Renal cortical epithelial cell (primary cell): ENCODE measurements around the gene KLF11. TPM values are rescaled to one million over a fixed set of nuclear protein-coding genes. Genes with fewer than 3 reads are reported as not detected.
A peak's percentile ranks its signal among the peaks of the same experiment; 100 is the strongest.

Experiments used
- DNase-seq: peaks from one replicate; pipeline ENCODE4 v3.0.0-alpha.2; 2011; ENCODE audit warnings: low read depth
- total RNA-seq: library from RNA; depleted of rRNA; stranded (reverse); fragments of >200 nt; gene quantifications from 2 replicates; pipeline ENCODE4 v1.2.3, GENCODE V29; 2014

KLF11 gene
- 8.2 and 16.2 TPM in 2 replicates for total RNA-seq

DNA sequence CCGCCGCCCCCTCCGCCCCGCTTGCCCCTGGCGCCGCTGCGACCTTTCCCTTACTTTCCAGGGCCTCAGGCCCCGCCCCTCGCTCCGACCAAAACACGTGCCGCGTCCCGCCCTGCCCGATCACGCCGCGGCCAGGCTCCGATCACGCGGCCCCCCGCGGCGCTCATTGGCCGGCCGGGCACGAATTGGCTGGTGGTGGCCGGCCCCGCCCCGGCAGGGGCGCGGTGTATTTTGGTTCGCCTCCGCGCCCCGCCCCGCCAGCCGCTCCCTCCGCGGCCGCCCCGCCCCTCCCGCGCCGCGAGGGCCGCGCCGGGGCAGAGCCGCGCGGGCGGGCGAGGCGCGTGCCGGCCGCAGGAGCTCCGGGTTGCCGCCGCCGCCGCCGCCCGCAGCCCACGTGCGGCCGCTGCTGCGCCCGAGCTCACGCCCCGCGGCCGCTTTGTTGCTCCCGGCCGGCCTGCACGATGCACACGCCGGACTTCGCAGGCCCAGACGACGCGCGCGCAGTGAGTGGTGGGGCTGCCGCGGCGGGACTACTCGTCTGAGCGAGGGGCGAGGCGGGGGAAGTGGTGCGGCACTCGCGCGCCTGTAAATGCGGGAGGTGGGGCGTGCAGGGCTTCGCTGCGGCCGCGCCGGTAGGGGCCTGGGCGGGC, at the start of gene KLF11:
Gene KLF11, plus strand, starts transcription at position 295 of the 650 bp plus-strand sequence. Its CDS starts 167 bp downstream, at position 462.
- DNase-seq: peak; percentile 53

DNA sequence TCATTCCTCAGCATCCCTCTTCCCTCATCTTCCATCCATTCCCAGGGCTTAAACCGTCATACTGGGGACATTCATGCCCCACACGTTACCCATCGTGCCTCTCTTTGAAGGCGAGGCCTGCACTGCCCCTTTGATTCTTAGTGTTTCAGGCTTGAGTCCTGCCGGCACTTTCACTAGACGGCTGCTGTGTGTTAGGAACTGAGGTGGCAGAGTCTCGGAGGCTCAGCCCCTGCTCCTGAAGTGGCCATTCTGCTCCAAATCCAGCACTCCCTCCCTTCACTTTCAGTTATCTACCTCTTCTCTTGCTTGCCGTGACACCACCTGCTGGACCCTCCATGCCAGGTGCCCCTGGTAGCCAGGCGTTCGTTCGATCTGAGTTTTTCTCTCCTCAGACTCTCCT, 48.9 kb upstream of the KLF11 start:
- DNase-seq: no peak

DNA sequence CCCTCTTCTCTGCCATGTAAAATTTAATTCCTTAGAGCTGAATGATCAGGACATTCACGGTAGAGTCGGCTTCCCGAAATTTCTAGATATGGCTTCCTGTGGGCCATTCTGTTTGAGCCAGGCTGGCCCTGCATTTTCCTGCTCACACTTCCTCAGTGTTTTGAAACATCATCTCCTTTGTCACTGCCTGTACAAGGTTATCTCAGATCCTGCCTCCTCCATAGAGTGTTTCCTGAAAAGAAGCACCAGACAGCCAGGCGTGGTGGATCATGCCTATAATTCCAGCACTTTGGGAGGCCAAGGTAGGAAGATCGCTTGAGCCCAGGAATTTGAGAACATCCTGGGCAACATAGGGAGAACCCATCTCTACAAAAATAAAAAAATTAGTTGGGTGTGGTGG, 48.3 kb upstream of the KLF11 start:
- DNase-seq: no peak

DNA sequence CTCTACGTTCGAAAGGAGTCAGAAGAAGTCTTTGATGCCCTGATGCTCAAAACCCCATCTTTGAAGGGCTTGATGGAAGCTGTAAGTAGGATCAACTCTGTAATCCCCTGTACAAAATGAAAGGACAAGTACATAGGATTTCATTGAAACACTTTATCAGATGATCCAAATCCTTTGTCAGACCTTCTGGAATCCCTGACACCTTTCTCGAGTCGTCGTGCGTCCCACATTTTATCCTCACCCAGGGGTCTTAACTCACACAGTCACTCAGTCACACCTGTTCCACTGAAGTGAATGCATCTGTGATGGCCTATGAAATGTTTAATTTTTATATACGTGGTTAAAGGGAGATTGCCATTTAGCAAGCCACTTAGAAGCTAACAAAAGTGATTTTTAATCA, 47.0 kb upstream of the KLF11 start:
- no peak for DNase-seq

DNA sequence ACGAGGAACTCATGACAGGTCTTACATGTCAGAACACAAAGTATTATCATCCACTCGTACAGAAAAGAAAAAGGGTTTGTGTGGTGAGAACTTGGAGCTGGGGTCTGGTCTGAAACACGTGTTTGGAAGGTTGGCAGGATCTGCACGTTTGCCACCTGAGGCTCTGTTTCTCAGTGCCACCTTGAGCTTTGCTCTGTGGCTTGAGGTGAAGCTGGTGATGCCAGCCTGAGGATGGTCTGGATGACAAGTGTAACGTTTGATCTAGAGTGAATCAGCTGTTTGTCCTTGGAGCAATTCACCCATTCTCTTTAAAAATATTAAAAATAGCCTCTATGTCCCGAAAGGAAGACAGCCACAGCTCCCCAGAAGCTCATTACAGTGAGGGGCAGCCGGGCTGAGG, 45.4 kb upstream of the KLF11 start:
- DNase-seq: no peak

DNA sequence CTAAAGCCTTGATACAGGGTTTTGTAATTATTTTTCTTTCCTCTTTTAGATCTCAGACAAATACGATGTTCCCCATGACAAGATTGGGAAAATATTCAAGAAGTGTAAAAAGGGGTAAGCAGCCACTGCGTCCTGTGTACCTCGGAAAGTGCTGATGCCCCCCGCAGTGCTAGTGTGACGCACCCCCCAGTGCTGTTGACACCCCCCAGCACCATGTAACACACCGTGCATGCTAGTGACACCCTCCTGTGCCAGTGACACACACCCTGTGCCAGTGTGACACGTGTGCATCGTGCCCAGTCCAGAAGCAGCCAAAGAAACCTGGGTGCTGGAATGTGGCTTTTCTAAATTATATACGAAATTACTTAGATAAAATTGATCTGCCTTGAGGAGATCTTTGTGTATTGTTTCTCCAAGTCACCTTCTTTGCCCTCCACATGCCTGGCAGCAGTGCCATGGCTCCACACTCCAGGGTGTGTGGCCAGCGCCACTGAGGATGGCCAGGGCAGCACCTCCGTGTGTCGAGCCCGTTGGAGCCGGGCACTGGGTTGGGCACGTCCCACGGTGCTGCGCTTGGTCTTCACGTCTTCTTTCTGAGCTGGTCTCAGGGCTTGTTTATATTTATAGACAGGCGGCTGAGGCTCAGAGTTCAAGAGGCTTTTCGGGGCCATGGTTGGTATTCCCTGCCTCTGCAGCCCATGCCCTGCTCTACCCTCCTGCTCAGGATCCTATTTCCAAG, 44.3 kb upstream of the KLF11 start:
- DNase-seq: no peak

DNA sequence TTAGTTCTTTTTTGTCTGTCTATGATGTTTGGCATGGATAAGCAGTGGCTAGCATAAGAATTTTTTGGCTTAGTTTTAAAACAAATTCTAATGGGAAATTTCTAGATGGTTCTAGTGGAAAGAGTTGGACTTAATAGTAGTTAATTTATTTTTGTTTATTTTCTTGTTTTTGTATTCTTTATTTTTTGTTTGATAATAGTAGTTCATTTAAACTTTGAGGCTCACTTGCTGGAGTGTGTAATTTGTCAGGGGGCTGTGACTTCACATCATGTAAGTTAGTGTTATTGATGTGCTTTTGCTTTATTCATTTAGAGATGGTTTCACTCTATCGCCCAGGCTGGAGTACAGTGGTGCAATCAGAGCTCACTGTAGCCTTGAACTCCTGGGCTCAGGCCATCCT, 43.7 kb upstream of the KLF11 start:
- DNase-seq: no peak

DNA sequence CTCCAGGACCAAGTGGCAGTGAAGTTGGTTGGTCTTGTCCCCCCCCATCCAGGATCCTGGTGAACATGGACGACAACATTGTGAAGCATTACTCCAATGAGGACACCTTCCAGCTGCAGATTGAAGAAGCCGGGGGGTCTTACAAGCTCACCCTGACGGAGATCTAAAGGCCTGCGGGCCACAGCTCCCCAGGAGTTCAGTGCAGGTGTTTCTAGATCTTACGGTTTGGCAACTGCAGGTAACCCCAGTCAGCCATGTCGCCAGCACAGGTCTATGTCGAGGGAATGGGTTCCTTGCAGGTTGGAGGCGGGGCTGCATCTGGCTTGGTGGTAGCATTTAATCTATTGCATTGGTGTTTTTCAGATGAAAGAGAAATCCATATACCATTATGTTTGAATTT, 42.8 kb upstream of the KLF11 start:
- no peak for DNase-seq

DNA sequence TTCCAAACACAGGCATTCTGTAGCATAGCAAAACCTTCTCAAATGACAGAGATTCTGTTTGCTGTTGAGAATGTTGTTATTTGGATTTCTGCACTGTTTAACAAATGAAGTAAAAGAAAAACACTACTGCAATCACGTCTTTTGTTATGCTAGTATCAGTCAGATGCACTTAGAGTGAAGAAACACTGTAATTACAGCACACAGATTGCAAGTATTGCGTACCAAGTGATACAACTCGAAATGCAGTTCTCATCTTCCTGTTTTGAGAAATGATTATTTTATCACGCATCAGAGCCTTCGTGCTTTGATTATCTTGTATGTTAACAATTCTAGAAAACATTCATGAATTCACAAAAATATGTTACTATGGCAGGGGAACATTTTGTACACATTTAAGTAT, 41.8 kb upstream of the KLF11 start:
- DNase-seq: no peak

DNA sequence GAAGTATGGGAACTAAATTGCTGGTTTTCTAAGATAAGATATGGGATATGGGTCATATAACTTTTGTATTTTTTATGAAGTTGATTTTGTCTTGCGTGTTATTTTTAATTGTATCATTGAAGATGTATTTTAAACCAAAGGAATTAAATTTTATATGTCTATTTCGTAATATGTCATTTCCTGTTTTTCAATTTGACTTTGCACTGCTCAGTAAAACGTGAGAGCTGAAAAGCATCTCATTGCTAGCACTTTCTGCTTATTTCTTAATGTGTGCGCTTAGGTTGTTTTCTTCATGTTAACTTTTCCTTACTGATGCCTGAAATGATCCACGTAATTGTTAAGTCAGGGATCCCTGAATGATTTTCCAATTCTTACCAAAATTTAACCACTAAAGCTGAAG, 41.2 kb upstream of the KLF11 start:
- no peak for DNase-seq

DNA sequence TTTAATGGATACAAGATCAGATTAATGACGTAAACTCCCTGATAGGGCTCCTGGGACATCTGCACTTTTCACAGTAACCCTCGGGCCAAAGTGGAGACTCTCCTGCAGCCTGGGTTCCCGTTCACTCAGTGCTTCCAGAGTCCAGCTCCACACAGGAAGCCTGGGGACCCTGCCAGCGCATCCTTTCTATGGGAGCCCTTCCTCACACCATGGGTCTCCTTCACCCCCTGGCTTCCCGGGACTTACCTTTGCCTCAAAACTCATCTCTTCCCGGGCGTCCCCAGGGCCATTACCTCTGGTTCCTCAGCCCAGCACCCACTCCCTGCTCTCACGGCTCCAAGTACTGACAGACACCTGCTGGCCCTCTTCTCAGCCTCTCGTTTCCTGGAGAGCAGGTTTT, 40.7 kb upstream of the KLF11 start:
- DNase-seq: no peak

DNA sequence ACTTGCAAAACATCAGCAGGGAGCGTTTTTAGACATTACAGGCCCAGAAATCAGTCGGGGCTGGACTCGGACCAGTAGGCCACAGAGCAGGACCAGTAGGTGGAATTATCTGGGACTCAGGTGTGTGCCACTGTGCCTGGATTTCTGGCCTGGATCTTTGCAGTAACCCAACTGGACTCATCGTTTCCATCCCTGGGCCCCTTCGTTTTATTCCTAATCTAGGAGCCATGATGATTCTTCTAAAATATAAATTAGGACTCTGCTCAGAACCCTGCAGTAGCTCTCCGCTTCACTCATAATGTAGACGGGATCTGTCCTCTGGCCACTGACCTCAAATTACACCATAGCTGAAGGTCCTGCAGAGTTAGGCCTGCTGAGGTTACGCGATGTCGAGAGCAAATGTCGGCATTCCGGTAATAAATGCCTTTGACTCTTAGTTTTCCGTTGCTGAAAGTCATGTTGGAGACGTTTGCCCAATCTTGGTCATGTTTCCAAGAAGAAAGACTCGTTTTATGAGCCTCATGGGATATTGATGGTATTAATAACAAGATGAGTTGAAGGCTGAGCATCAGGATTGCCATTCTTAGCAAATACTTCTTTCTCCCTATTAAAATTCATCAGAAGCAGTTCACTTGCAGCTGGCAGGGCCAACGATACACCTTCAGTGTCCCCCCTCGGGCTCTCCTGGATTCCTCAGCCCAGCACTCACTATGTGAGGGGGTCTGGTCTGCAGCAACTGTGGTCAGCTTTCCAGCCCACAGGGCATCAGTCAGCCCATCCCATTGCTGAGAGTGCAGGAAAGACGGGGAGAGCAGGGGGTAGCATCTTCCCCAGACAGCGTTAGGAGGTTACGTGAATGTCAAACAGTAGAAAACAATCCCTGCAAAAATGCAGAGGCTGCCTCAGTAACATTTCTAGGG, 39.9 kb upstream of the KLF11 start:
- DNase-seq: no peak

DNA sequence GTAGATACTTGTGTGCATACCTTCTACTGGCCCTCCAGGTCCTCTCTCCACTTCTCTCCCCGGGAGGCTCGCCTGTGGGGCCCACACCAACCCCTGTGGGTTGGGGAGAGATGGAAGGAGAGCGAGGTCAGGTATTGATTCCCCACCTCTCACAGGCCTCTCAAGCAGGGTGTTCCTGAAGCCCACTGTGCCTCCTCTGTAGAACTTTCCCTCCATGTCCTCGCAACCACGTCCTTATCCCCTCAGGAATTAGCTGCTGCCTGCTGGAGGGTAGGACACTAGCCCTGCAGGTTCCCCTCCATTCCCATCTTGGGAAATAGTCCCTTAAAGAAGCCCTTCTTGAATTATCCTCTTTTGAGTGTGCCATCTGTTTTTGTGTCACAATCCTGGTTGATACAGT, 38.9 kb upstream of the KLF11 start:
- DNase-seq: no peak

DNA sequence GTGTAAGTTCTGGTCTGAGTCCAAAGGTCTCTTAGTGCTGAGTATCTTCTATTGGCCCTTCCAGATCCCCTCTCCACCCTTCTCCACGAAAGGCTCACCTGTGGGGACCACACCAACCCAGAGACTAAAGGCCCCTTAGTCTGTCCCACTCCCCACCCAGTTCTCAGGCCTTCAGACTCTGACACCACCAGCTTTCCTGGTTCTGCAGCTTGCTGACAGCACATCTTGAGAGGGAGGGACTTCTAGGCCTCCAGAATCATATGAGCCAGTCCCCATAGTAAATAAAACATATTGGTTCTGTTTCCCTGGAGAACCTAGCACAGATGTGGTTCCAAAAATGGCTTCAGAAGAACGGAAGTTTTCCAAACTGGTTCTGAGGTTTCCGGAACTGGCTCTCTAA, 38.5 kb upstream of the KLF11 start:
- no peak for DNase-seq

DNA sequence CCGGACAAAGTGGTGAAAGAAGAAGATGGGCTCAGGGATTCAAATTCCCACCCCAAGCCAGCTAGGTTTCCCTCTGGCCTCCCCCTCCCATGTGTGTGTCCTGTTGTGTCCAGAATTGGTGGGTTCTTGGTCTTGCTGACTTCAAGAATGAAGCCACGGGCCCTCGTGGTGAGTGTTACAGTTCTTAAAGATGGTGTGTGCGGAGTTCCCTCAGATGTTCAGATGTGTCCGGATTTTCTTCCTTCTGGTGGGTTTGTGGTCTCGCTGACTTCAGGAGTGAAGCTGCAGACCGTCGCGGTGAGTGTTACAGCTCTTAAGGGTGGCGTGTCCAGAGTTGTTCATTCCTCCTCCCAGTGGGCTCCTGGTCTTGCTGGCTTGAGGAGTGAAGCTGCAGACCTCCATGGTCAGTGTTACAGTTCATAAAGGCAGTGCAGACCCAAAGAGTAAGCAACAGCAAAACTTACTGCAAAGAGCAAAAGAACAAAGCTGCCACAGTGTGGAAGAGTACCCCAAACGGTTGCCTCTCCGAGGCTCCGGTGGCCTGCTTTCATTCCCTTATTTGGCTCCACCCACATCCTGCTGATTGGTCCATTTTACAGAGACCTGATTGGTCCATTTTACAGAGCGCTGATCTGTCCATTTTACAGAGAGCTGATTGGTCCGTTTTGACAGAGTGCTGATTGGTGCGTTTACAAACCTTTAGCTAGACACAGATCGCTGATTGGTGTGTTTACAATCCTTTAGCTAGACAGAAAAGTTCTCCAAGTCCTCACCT, 37.7 kb upstream of the KLF11 start:
- no peak for DNase-seq

DNA sequence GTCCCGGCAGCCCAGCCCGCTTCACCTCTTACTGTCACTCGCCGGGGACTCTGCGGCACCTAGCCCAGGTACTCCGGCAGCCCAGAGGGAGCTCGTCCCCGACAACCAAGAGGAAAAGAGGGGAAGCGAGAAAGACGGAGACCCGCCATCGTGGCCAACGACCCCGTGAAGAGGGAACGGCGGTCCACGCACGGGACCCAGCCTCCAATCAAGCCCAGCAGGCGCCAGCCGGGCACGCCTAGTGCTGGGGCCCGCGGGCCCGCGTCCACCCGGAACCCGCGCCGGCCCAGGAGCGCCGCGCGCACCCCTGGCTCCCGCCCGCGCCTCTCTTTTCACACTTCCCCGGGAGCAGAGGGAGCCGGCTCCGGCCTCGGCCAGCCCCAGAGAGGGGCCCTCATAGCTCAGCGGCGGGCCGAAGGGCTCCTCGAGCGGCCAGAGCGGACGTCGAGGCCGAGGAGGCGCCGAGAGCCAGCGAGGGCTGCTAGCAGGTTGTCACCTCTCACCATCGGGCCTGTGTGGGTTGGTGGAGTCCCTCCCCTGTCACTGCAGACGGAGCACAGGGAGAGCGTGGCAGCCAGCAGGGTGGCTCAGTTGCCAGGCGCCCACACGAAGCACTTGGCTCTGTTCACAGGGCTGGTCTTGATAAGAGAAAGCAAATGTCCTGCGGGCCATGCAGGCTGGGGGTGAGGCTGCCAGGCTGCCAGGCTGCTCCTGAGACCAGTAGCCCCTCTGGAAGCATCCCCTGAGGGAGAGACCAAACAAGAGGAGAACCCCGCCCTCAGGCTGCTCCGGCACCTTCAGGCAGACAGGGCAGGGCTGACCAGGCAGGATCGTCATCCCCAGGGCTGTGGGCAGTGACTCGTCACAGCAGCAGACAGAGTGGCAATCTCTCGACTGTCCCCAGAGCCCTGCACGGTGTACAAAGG, 36.9 kb upstream of the KLF11 start:
- DNase-seq: no peak

DNA sequence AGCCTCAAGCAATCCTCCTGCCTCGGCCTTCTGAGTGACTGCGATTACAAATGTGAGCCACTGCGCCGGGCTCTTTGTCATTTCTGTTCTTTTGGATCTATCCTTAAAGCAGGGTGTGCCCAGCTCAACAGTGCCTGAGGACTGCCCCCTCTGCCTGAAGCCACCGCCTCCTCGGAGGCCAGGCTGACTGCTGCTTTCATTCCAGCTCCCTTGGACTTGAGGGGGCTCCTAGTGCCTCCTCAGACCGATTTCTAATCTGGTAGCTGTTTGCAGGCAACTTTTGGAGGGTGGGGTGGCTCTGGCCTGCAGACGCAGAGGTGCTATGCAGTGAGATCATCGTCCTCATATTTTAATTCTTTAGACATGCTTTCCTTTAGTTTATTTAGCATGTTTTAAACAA, 35.9 kb upstream of the KLF11 start:
- DNase-seq: no peak

DNA sequence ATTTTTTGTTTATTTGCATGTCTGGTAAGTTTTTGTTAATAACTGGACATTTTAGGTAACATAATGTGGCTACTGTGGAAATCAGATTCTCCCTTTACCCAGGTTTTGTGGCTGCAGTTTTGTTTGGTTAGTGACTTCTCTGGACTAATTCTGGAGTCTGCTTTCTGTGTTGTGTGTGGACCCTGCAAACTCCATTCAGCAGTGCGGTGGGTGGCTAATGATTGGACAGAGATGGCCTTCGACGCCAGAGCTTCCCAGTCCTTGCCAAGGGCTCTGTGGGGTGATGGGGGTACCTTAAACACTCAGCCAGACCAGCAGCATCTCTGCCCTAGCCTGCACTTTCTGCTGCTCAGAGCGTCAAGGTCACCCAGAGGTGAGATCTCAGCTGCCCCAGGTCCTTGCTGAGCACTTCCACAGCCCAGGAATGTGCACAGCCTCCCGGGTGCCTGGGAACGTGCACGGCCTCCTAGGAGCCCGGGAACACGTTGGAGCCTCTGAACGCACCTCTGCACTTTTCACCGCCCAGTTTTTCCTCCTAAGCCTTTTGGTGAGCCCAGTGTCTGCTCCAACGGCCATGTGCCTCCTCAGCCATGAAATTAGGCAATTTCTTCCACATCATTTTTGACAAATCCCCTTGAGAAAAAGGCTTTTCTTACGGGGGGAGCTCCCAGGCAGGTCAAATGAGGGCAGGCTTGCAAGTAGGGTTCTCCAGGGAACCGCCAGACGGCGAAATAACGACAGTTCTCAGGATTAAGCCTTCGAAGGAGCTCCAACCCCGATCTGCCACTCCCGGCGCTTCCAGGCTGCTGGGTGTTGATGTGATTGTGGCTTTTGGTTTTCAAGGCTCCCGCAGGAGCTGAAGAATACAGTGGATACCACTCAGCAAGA, 35.2 kb upstream of the KLF11 start:
- DNase-seq: no peak

DNA sequence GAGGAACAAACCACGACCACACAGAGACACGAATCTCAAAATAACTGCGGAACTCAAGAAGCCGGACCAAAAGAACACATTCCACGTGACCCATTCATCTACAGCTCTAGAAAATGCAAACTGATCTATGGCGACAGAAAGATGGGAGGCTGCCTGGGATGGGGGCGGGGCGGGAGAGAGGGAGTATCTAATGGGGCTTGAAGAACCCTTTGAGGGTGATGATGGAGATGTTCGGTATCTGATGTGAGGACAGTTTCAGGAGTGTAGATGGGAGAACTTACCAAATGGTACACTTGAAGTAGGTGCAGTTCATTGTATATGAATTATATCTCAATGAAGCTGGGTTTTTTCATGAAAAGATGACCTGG, 34.6 kb upstream of the KLF11 start:
- no peak for DNase-seq

DNA sequence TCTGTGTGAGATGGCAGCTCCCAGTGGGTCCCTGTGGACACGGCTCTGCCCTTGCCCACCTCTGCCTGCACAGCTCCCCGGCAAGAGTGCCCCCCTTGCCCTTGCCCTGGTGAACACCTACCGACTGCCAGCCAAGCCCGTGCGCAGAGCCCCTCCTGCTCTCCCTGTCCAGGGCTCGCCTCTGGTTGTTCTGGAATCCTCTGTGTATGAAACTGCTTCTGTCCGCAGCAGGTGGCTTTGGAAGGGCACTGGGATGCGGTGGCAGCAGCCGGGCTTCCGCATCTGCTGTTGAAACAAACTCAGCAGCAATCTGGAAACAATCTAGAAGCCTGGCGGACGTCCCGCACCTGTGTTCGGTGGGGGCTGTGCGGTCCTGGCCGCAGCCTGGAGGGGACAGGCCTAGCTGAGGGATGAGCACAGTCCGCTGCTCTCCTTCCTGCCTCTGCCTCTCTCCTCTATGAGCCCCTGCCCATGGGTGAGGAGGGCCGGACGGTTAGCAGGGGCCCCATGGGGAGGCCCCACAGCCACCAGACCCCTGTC, 34.0 kb upstream of the KLF11 start:
- no peak for DNase-seq
